Measurements from ENCODE around the gene EXOC3L1. TPM values are rescaled to one million over a fixed set of nuclear protein-coding genes. Genes with fewer than 3 reads are reported as not detected.

Gene EXOC3L1
- total RNA-seq, 1 experiment from 2014 or later = 4.0 TPM

DNA sequence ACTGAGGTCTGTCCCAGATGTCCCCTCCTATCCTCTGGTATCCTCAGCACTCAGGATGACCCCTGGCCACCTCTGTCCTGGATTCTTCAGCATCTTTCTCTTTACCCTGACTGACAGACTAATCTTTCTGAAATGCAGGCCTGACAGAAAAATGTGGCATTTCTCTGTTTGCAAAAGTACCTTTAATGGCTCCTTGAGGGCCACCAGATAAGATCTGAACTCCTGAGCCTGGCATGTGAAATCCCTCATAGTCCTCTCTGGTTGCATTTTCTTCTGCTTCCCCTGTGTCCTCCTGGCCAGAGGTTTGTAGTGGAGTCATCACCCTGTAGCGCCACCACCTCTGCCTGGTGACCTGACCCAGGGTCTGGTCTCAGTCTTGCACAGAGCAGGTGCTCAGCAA is 6.9 kb upstream of the EXOC3L1 start:
- Mint-ChIP-seq H3K27me3 (ENCODE audit: low read depth) (no peaks in the 10 kb centered on the region), H3K27ac (no peak overlapping the region), H3K4me1 (peaks cover 20% of the 10 kb centered on the region), H3K36me3 (peaks cover 38% of the 10 kb centered on the region), H3K9me3 (no peaks in the 10 kb centered on the region), H3K4me3 (no peak overlapping the region)
- DNase-seq (ENCODE audit: low spot score) (no peak), ATAC-seq (no peak)
- TF ChIP-seq, protein P1, sequence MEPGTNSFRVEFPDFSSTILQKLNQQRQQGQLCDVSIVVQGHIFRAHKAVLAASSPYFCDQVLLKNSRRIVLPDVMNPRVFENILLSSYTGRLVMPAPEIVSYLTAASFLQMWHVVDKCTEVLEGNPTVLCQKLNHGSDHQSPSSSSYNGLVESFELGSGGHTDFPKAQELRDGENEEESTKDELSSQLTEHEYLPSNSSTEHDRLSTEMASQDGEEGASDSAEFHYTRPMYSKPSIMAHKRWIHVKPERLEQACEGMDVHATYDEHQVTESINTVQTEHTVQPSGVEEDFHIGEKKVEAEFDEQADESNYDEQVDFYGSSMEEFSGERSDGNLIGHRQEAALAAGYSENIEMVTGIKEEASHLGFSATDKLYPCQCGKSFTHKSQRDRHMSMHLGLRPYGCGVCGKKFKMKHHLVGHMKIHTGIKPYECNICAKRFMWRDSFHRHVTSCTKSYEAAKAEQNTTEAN (CRISPR knock-in tag; IDR thresholded peaks at IDR 0.05) = no peak
- TF ChIP-seq ZNF317 (CRISPR knock-in tag; IDR thresholded peaks at IDR 0.05; ENCODE audit: borderline replicate concordance, low read depth) (no peak), SP1 (CRISPR knock-in tag; conservative IDR thresholded peaks at IDR 0.05) (no peak), TEAD1 (CRISPR knock-in tag; IDR thresholded peaks at IDR 0.05) (no peak), FOXJ3 (CRISPR knock-in tag; IDR thresholded peaks at IDR 0.05; ENCODE audit: borderline replicate concordance) (no peak), ZNF121 (CRISPR knock-in tag; IDR thresholded peaks at IDR 0.05) (no peak), CREM (CRISPR knock-in tag; IDR thresholded peaks at IDR 0.05) (no peak), RELA (CRISPR knock-in tag; IDR thresholded peaks at IDR 0.05; ENCODE audit: borderline replicate concordance) (no peak), MXD4 (CRISPR knock-in tag; IDR thresholded peaks at IDR 0.05; ENCODE audit: borderline replicate concordance) (no peak), ESRRA (CRISPR knock-in tag; IDR thresholded peaks at IDR 0.05; ENCODE audit: borderline replicate concordance) (no peak), ZNF263 (CRISPR knock-in tag; IDR thresholded peaks at IDR 0.05; ENCODE audit: low read depth) (no peak), GTF2I (CRISPR knock-in tag; conservative IDR thresholded peaks at IDR 0.05) (no peak), ZNF219 (CRISPR knock-in tag; IDR thresholded peaks at IDR 0.05; ENCODE audit: borderline replicate concordance) (no peak), TEAD4 (CRISPR knock-in tag; IDR thresholded peaks at IDR 0.05) (no peak)
- TF ChIP-seq, protein P2, sequence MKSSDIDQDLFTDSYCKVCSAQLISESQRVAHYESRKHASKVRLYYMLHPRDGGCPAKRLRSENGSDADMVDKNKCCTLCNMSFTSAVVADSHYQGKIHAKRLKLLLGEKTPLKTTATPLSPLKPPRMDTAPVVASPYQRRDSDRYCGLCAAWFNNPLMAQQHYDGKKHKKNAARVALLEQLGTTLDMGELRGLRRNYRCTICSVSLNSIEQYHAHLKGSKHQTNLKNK (CRISPR knock-in tag; IDR thresholded peaks at IDR 0.05) = no peak
- TF ChIP-seq, protein P3, sequence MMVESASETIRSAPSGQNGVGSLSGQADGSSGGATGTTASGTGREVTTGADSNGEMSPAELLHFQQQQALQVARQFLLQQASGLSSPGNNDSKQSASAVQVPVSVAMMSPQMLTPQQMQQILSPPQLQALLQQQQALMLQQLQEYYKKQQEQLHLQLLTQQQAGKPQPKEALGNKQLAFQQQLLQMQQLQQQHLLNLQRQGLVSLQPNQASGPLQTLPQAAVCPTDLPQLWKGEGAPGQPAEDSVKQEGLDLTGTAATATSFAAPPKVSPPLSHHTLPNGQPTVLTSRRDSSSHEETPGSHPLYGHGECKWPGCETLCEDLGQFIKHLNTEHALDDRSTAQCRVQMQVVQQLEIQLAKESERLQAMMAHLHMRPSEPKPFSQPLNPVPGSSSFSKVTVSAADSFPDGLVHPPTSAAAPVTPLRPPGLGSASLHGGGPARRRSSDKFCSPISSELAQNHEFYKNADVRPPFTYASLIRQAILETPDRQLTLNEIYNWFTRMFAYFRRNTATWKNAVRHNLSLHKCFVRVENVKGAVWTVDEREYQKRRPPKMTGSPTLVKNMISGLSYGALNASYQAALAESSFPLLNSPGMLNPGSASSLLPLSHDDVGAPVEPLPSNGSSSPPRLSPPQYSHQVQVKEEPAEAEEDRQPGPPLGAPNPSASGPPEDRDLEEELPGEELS (CRISPR knock-in tag; IDR thresholded peaks at IDR 0.05) = no peak
- TF ChIP-seq, protein P4, sequence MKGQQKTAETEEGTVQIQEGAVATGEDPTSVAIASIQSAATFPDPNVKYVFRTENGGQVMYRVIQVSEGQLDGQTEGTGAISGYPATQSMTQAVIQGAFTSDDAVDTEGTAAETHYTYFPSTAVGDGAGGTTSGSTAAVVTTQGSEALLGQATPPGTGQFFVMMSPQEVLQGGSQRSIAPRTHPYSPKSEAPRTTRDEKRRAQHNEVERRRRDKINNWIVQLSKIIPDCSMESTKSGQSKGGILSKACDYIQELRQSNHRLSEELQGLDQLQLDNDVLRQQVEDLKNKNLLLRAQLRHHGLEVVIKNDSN (CRISPR knock-in tag; IDR thresholded peaks at IDR 0.05) = no peak
- TF ChIP-seq, protein P5, sequence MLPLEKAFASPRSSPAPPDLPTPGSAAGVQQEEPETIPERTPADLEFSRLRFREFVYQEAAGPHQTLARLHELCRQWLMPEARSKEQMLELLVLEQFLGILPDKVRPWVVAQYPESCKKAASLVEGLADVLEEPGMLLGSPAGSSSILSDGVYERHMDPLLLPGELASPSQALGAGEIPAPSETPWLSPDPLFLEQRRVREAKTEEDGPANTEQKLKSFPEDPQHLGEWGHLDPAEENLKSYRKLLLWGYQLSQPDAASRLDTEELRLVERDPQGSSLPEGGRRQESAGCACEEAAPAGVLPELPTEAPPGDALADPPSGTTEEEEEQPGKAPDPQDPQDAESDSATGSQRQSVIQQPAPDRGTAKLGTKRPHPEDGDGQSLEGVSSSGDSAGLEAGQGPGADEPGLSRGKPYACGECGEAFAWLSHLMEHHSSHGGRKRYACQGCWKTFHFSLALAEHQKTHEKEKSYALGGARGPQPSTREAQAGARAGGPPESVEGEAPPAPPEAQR (CRISPR knock-in tag; IDR thresholded peaks at IDR 0.05) = no peak
- TF ChIP-seq, protein P6, sequence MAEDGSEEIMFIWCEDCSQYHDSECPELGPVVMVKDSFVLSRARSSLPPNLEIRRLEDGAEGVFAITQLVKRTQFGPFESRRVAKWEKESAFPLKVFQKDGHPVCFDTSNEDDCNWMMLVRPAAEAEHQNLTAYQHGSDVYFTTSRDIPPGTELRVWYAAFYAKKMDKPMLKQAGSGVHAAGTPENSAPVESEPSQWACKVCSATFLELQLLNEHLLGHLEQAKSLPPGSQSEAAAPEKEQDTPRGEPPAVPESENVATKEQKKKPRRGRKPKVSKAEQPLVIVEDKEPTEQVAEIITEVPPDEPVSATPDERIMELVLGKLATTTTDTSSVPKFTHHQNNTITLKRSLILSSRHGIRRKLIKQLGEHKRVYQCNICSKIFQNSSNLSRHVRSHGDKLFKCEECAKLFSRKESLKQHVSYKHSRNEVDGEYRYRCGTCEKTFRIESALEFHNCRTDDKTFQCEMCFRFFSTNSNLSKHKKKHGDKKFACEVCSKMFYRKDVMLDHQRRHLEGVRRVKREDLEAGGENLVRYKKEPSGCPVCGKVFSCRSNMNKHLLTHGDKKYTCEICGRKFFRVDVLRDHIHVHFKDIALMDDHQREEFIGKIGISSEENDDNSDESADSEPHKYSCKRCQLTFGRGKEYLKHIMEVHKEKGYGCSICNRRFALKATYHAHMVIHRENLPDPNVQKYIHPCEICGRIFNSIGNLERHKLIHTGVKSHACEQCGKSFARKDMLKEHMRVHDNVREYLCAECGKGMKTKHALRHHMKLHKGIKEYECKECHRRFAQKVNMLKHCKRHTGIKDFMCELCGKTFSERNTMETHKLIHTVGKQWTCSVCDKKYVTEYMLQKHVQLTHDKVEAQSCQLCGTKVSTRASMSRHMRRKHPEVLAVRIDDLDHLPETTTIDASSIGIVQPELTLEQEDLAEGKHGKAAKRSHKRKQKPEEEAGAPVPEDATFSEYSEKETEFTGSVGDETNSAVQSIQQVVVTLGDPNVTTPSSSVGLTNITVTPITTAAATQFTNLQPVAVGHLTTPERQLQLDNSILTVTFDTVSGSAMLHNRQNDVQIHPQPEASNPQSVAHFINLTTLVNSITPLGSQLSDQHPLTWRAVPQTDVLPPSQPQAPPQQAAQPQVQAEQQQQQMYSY (CRISPR knock-in tag; IDR thresholded peaks at IDR 0.05) = no peak
- TF ChIP-seq, protein P7, sequence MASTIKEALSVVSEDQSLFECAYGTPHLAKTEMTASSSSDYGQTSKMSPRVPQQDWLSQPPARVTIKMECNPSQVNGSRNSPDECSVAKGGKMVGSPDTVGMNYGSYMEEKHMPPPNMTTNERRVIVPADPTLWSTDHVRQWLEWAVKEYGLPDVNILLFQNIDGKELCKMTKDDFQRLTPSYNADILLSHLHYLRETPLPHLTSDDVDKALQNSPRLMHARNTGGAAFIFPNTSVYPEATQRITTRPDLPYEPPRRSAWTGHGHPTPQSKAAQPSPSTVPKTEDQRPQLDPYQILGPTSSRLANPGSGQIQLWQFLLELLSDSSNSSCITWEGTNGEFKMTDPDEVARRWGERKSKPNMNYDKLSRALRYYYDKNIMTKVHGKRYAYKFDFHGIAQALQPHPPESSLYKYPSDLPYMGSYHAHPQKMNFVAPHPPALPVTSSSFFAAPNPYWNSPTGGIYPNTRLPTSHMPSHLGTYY (CRISPR knock-in tag; IDR thresholded peaks at IDR 0.05) = no peak
- ChIA-PET CTCF (interaction anchor here (1.4 to 3.9 kb wide), 9 partner anchors 12 to 179 kb away, joined by 3 to 65 read pairs (median 41); partner anchors contain the start of genes FHOD1, NOL3 and TMEM208), POLR2A (no interaction called here)
